Stimulated activated CD4-positive, alpha-beta T cell treated with anti-CD3 and anti-CD28 coated beads, Interleukin-15, amount 100 ng/mL, for 48 hours (primary cell): Measurements from ENCODE around the gene CISTR.
"Not testable (repeated sequence)": the region's sequence is repeated elsewhere in the genome, so short reads cannot be mapped to it uniquely, and the experiment has no call there.

Experiments used
- DNase-seq, 2 donors: peaks; one replicate each; pipeline ENCODE4 v3.0.0-alpha.2; 2020; ENCODE audit warnings: low read depth in 2 of 2

The CISTR gene

GRCh38 chr12:53762793-53763192, 11.0 kb upstream of the CISTR start:
- DNase-seq: not testable (repeated sequence)

GRCh38 chr12:53761306-53761705, 9.5 kb upstream of the CISTR start:
- DNase-seq: no peak

- DNase-seq: no peak
These were observed 7.5 kb upstream of the CISTR start for GRCh38 chr12:53759261-53759660.

- no peak for DNase-seq
These were observed 6.9 kb upstream of the CISTR start for GRCh38 chr12:53758730-53759103.

GRCh38 chr12:53758081-53758729, 6.4 kb upstream of the CISTR start:
- no peak for DNase-seq

- DNase-seq: peak; percentile 72 to 81
These were observed 5.5 kb upstream of the CISTR start for GRCh38 chr12:53757101-53757770.

- no peak for DNase-seq
These were observed 4.7 kb upstream of the CISTR start for GRCh38 chr12:53756300-53757100.

- DNase-seq: no peak
These were observed 4.1 kb upstream of the CISTR start for GRCh38 chr12:53755893-53756292.

GRCh38 chr12:53755451-53755891, 3.7 kb upstream of the CISTR start:
- no peak for DNase-seq

GRCh38 chr12:53754633-53755264, 3.0 kb upstream of the CISTR start:
- no peak for DNase-seq

- DNase-seq: no peak
These were observed 2.4 kb upstream of the CISTR start for GRCh38 chr12:53754188-53754585.

- DNase-seq: no peak
These were observed 842 bp upstream of the CISTR start for GRCh38 chr12:53752621-53753020.

- DNase-seq: no peak
These were observed 418 bp upstream of the CISTR start for GRCh38 chr12:53752192-53752601.

- no peak for DNase-seq
These were observed 905 bp downstream of the CISTR start for GRCh38 chr12:53750812-53751335.

- no peak for DNase-seq
These were observed 1.6 kb downstream of the CISTR start for GRCh38 chr12:53749986-53750811.

GRCh38 chr12:53748072-53748840, 3.5 kb downstream of the CISTR start:
- no peak for DNase-seq

GRCh38 chr12:53747095-53747494, 4.7 kb downstream of the CISTR start:
- no peak for DNase-seq

GRCh38 chr12:53746592-53747092, 5.1 kb downstream of the CISTR start:
- peak; percentile 76 to 82 for DNase-seq

GRCh38 chr12:53744751-53745150, 7.0 kb downstream of the CISTR start:
- DNase-seq: no peak

GRCh38 chr12:53744130-53744441, 7.7 kb downstream of the CISTR start:
- DNase-seq: no peak
